Measurements from ENCODE around the gene LIX1L.

Gene LIX1L

DNA sequence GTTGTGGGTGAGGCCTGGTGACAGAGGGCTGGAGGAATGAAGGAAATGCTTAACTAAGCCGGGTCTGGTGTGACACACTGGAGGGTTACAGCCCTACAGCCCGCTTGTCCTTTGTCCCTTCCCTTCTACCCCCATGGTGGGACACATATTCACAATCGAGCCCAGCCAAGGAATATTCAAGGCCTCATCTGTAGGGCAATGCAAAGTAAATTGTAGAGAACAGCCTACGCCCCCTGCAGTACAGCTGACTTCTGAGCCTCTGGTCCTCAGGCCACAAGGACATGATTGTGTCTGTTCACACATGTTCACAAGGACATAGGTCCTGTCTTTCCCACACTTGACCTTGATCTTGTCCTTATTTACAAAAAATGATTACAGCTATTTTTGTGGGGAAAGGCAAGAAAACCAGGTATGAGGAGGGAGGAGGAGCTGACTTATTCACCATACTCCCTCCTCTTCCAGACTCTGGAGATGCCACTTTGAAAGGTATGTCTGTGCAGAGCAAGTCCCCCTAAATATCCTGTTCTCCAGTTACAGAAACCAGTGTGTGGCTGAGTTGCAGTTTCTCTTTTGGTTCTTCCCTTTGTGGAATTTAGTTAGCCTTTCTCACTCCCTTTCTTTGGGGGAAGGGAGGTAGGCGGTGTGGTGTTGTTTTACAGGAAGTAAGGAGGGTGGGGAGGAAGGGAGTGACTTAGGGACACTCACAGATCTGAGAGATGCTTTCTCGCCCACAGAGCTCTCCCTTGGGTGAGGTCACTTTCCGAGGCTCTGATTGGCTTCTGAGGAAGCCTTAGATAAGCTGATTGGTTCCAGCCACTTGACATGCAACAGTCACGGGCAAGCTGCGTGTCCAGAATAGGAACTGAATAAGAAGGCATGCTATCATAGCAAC lies 21.3 kb upstream of the LIX1L start:
- Histone ChIP-seq H3K9ac (peak overlapping the region; percentile 67), H2AFZ (no peak overlapping the region), H3K36me3 (ENCODE audit: control insufficient read depth, insufficient read depth, low read length) (no peaks in the 10 kb centered on the region), H3K27me3 (ENCODE audit: control insufficient read depth, insufficient read depth, low read length) (no peaks in the 10 kb centered on the region), H3K79me2 (peaks cover 15% of the 10 kb centered on the region), H3K4me1 (peaks cover 58% of the 10 kb centered on the region), H3K4me3 (ENCODE audit: low read depth, low read length) (peak overlapping the region; percentile 63), H3K4me2 (ENCODE audit: low read length) (peak overlapping the region; percentile 85), H3K9me3 (ENCODE audit: control insufficient read depth, low read length) (no peaks in the 10 kb centered on the region), H3K27ac (peak overlapping the region; percentile 100)
- TF ChIP-seq, protein P1, sequence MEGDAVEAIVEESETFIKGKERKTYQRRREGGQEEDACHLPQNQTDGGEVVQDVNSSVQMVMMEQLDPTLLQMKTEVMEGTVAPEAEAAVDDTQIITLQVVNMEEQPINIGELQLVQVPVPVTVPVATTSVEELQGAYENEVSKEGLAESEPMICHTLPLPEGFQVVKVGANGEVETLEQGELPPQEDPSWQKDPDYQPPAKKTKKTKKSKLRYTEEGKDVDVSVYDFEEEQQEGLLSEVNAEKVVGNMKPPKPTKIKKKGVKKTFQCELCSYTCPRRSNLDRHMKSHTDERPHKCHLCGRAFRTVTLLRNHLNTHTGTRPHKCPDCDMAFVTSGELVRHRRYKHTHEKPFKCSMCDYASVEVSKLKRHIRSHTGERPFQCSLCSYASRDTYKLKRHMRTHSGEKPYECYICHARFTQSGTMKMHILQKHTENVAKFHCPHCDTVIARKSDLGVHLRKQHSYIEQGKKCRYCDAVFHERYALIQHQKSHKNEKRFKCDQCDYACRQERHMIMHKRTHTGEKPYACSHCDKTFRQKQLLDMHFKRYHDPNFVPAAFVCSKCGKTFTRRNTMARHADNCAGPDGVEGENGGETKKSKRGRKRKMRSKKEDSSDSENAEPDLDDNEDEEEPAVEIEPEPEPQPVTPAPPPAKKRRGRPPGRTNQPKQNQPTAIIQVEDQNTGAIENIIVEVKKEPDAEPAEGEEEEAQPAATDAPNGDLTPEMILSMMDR (IDR thresholded peaks at IDR 0.05), result peak; percentile 19

DNA sequence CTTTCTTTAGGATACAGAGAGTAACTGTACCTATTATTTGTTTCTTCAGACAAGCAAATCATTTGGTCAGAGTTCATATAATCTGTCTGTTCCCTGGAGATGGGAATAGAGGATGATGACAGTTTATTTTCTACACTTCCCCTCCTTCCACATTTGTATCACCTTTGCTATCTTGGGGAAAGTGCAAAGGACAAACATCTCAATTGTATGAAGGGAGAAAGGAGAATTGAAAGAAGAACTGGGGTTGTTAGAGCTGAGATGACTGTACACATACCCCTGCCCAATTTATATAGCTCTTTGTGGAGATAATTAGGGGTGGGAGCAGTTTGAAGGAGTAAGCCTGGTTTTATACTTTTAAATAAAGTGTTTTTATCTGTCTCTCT lies 20.6 kb upstream of the LIX1L start:
- Histone ChIP-seq H3K9me3 (ENCODE audit: control insufficient read depth, low read length) (no peaks in the 10 kb centered on the region), H3K9ac (peak overlapping the region; percentile 67), H3K4me1 (peaks cover 53% of the 10 kb centered on the region), H3K27ac (peak overlapping the region; percentile 100), H3K4me2 (ENCODE audit: low read length) (peak overlapping the region; percentile 85), H3K79me2 (peaks cover 15% of the 10 kb centered on the region), H2AFZ (no peak overlapping the region), H3K27me3 (ENCODE audit: control insufficient read depth, insufficient read depth, low read length) (no peaks in the 10 kb centered on the region), H3K4me3 (ENCODE audit: low read depth, low read length) (peak overlapping the region; percentile 63), H3K36me3 (ENCODE audit: control insufficient read depth, insufficient read depth, low read length) (no peaks in the 10 kb centered on the region)
- TF ChIP-seq, protein P1 (IDR thresholded peaks at IDR 0.05), result no peak

DNA sequence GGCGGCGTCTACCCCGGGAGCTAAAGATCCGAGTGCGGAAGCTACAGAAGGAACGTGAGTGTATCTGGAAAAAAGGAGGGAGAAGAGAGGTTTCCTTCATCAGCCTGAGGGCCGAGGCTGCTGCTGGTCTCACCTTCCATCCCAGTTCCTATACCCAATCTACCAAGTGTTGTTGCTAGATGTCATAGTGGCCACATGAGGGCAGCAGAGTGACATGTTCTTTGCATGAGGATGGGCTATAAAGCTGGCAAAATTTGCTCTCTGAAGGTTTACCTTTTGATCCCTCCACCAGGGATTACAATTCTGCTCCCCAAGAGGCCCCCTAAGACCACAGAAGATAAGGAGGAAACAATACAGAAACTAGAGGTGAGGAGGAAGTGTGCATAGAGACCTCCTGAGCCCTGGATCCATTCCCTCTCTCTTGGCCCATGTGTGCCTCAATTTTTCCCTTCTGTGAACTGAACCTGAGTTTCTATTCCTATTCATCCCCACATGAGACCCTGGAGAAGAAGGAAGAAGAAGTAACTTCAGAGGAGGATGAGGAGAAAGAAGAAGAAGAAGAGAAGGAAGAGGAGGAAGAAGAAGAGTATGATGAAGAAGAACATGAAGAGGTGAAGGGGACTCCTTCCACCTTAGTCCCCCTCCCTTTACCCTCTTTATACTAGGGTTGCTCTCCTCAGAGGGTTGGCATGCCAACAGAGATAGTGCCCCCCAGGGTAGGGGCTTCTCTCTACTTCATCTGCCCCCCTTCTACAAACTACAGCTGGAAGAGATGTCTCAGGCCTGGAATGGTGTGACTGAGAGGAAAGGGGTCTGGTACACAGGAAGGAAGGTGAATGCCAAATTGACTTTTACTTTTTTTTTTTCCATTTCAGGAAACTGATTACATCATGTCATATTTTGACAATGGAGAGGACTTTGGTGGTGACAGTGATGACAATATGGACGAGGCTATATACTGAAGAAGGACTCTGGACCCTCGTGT lies 20.0 kb upstream of the LIX1L start:
- Histone ChIP-seq H3K9me3 (ENCODE audit: control insufficient read depth, low read length) (no peaks in the 10 kb centered on the region), H3K4me2 (ENCODE audit: low read length) (peak overlapping the region; percentile 85), H3K4me1 (peaks cover 50% of the 10 kb centered on the region), H2AFZ (peak overlapping the region; percentile 11), H3K9ac (no peak overlapping the region), H3K4me3 (ENCODE audit: low read depth, low read length) (peak overlapping the region; percentile 63), H3K79me2 (peaks cover 15% of the 10 kb centered on the region), H3K36me3 (ENCODE audit: control insufficient read depth, insufficient read depth, low read length) (no peaks in the 10 kb centered on the region), H3K27me3 (ENCODE audit: control insufficient read depth, insufficient read depth, low read length) (no peaks in the 10 kb centered on the region), H3K27ac (peak overlapping the region; percentile 100)
- TF ChIP-seq, protein P1 (IDR thresholded peaks at IDR 0.05), result peak; percentile 73

DNA sequence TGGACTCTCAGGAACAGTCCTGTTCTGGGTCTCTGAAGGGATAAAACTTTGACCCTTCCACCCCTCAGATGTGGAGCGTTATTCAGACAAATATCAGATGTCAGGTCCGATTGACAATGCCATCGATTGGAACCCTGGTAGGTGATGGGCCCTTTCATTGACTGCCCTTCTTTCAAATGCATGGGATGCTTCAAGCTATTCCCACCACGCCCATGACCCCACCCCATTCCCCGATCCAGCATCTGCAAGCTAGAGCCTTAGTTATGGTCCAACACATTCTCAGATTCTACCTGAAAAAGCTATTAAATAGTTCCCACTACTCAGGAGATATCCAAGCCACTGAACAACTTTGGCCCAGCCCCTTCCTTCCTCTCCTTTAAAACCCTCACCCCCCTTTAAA lies 19.2 kb upstream of the LIX1L start:
- TF ChIP-seq, protein P1 (IDR thresholded peaks at IDR 0.05), result no peak
- peaks cover 43% of the 10 kb centered on the region for H3K4me1 ChIP-seq
- H3K27ac ChIP-seq, result peak overlapping the region; percentile 100
- peak overlapping the region; percentile 28 for H3K4me2 ChIP-seq (ENCODE audit: low read length)
- H3K79me2 ChIP-seq, result peaks cover 15% of the 10 kb centered on the region
- no peaks in the 10 kb centered on the region for H3K27me3 ChIP-seq (ENCODE audit: control insufficient read depth, insufficient read depth, low read length)
- no peaks in the 10 kb centered on the region for H3K9me3 ChIP-seq (ENCODE audit: control insufficient read depth, low read length)
- H3K36me3 ChIP-seq (ENCODE audit: control insufficient read depth, insufficient read depth, low read length), result no peaks in the 10 kb centered on the region
- H2AFZ ChIP-seq, result no peak overlapping the region
- no peak overlapping the region for H3K9ac ChIP-seq
- H3K4me3 ChIP-seq (ENCODE audit: low read depth, low read length), result peak overlapping the region; percentile 39
